Prostate gland (tissue), 2 donors: ENCODE measurements around the gene EXOC6. TPM values are rescaled to one million over a fixed set of nuclear protein-coding genes. Genes with fewer than 3 reads are reported as not detected.

Experiments
- DNase-seq: peaks from one replicate; pipeline ENCODE4 v3.0.0-alpha.2; 2019; ENCODE audit warnings: low spot score
- H3K27ac ChIP-seq, 2 donors: fragments of 200-600 bp; sonication (generic); 2 replicates each; pipeline ENCODE4 v1.5.1; 2017 to 2019
- H3K27me3 ChIP-seq: fragments of 200-600 bp; sonication (generic); replicated peaks from 2 replicates; pipeline ENCODE4 v1.5.1; 2019; ENCODE audit not compliant: insufficient read depth
- H3K36me3 ChIP-seq, 2 donors: fragments of 200-600 bp; sonication (generic); 1 replicate in 1 of 2; 2 replicates in 1 of 2; pipeline versions ENCODE4 v1.5.1 to v1.8.1; 2017 to 2019
- H3K4me1 ChIP-seq: fragments of 200-600 bp; sonication (generic); replicated peaks from 2 replicates; pipeline ENCODE4 v1.5.1; 2019
- H3K4me3 ChIP-seq, 2 donors: fragments of 200-600 bp; sonication (generic); 2 replicates each; pipeline ENCODE4 v1.5.1; 2017 to 2019
- H3K9me3 ChIP-seq: fragments of 200-600 bp; sonication (generic); 2 replicates; pipeline ENCODE4 v1.5.1; 2017
- CTCF ChIP-seq, 4 experiments: fragments of 200-600 bp in 2 of 4; fragments of 450-650 bp in 2 of 4; sonication (generic) in 2 of 4; IDR thresholded peaks; 1 replicate in 3 of 4; 2 replicates in 1 of 4; pipeline ENCODE4 v1.5.1; 2016 to 2019; ENCODE audit warnings: antibody characterized with exemption in 4 of 4, mild to moderate bottlenecking in 2 of 4, moderate library complexity in 2 of 4
- POLR2A ChIP-seq: fragments of 450-650 bp; IDR thresholded peaks from one replicate; pipeline ENCODE4 v1.6.1; 2016; ENCODE audit warnings: antibody characterized with exemption, mild to moderate bottlenecking
- POLR2AphosphoS5 ChIP-seq: sonication (generic); formaldehyde crosslinking; IDR thresholded peaks from one replicate; pipeline ENCODE4 v1.6.1; 2017; ENCODE audit warnings: antibody characterized with exemption
- WGBS: methylation state at CpG from one replicate; pipeline ENCODE4 v1.1.5; 2018; 5-methylcytosine and 5-hydroxymethylcytosine counted together
- intact Hi-C: fragments of 100-400 bp; cut with DNase I; formaldehyde crosslinking; loops from one replicate; pipeline ENCODE4 v1.14.2; 2022
- total RNA-seq, 2 donors: library from RNA; depleted of rRNA; stranded (reverse); fragments of >200 nt; gene quantifications; one replicate each; pipeline ENCODE4 v1.1.0, GENCODE V29; 2016

Gene EXOC6
- total RNA-seq, 2 donors from 2014 or later, result 13.5 to 598 TPM

GRCh38 chr10:93054486-93054885 lies 206.2 kb downstream of the EXOC6 start:
- no peak for TF ChIP-seq CTCF (IDR thresholded peaks at IDR 0.05)
- TF ChIP-seq POLR2A, result no peak
- no peak for TF ChIP-seq POLR2AphosphoS5
- no peaks in the 10 kb centered on the region for H3K9me3 ChIP-seq
- WGBS, result 92% methylated on average over 3 of the region's 3 CpGs
- H3K27ac ChIP-seq, result no peak overlapping the region
- no peaks in the 10 kb centered on the region for H3K4me1 ChIP-seq
- H3K36me3 ChIP-seq, result no peaks in the 10 kb centered on the region
- no peak for DNase-seq
- no peaks in the 10 kb centered on the region for H3K27me3 ChIP-seq
- intact Hi-C loops, result no loop called here
- H3K4me3 ChIP-seq, result no peak overlapping the region

- peaks cover 2% of the 10 kb centered on the region for H3K27me3 ChIP-seq
- no peak overlapping the region for H3K4me3 ChIP-seq
Observed at GRCh38 chr10:93058139-93058538, 209.8 kb downstream of the EXOC6 start.

GRCh38 chr10:93059975-93060886 lies 211.9 kb downstream of the EXOC6 start, which contains the start of gene CYP26C1:
Gene CYP26C1 (plus strand): TSS chr10:93060798. CDS start chr10:93061264, 466 bp downstream.
- Histone ChIP-seq H3K27me3 (peaks cover 10% of the 10 kb centered on the region), H3K36me3 (no peaks in the 10 kb centered on the region), H3K27ac (no peak within 1 kb of the TSS), H3K4me1 (no peaks in the 10 kb centered on the region), H3K4me3 (no peak within 1 kb of the TSS), H3K9me3 (no peaks in the 10 kb centered on the region)
- 34% methylated on average over 67 of the region's 67 CpGs for WGBS
- intact Hi-C loops, result no loop called here
- TF ChIP-seq POLR2AphosphoS5, result no peak
- no peak for DNase-seq

More at GRCh38 chr10:93058139-93058538, 209.8 kb downstream of the EXOC6 start:
- no peaks in the 10 kb centered on the region for H3K36me3 ChIP-seq
- H3K9me3 ChIP-seq, result no peaks in the 10 kb centered on the region
- no peak for DNase-seq
- intact Hi-C loops, result no loop called here
- H3K27ac ChIP-seq, result no peak overlapping the region
- WGBS, result 91% methylated on average over 3 of the region's 3 CpGs
- no peaks in the 10 kb centered on the region for H3K4me1 ChIP-seq
- TF ChIP-seq CTCF (IDR thresholded peaks at IDR 0.05) (no peak), POLR2AphosphoS5 (no peak), POLR2A (no peak)

GRCh38 chr10:93060887-93061593 lies 212.7 kb downstream of the EXOC6 start:
- no peaks in the 10 kb centered on the region for H3K4me1 ChIP-seq
- TF ChIP-seq POLR2AphosphoS5, result no peak
- TF ChIP-seq CTCF (IDR thresholded peaks at IDR 0.05), result no peak
- TF ChIP-seq POLR2A, result no peak
- intact Hi-C loops, result no loop called here
- H3K9me3 ChIP-seq, result no peaks in the 10 kb centered on the region
- DNase-seq, result no peak
- no peak overlapping the region for H3K27ac ChIP-seq
- no peaks in the 10 kb centered on the region for H3K36me3 ChIP-seq
- 51% methylated on average over 43 of the region's 45 CpGs for WGBS
- peaks cover 17% of the 10 kb centered on the region for H3K27me3 ChIP-seq
- no peak overlapping the region for H3K4me3 ChIP-seq
